Right cardiac atrium (tissue), 5 donors: ENCODE measurements around the gene ZNF280A. TPM values are rescaled to one million over a fixed set of nuclear protein-coding genes. Genes with fewer than 3 reads are reported as not detected.
"Not testable (repeated sequence)": the region's sequence is repeated elsewhere in the genome, so short reads cannot be mapped to it uniquely, and the experiment has no call there.

Experiments used
- ATAC-seq, 2 donors: fragments of 200-7000 bp; cut with Tn5 transposase; one replicate each; pipeline versions ENCODE4 v1.8.0 to v1.9.1; 2020; ENCODE audit warnings: moderate library complexity in 2 of 2, mild to moderate bottlenecking in 1 of 2
- DNase-seq, 3 donors: peaks; one replicate each; pipeline ENCODE4 v3.0.0-alpha.2; 2020
- H3K27ac ChIP-seq: one replicate; pipeline ENCODE4 v1.5.1; 2013; ENCODE audit warnings: mild to moderate bottlenecking, low read length, control low read depth, moderate library complexity
- H3K27me3 ChIP-seq: one replicate; pipeline ENCODE4 v1.6.1; 2013; ENCODE audit not compliant: control insufficient read depth, insufficient read depth
- H3K4me1 ChIP-seq: one replicate; pipeline ENCODE4 v1.6.1; 2013; ENCODE audit warnings: low read length; ENCODE audit not compliant: control insufficient read depth, insufficient read depth
- H3K4me3 ChIP-seq: one replicate; pipeline ENCODE4 v1.5.1; 2013; ENCODE audit warnings: low read length, control low read depth
- H3K9me3 ChIP-seq: one replicate; pipeline ENCODE4 v1.6.1; 2013; ENCODE audit warnings: low read length; ENCODE audit not compliant: control insufficient read depth
- WGBS: extraction: QIAGEN DNeasy Blood & Tissue Kit; methylation state at CpG from one replicate; pipeline ENCODE4 v1.1.7; 2013; 5-methylcytosine and 5-hydroxymethylcytosine counted together
- intact Hi-C, 4 donors: fragments of 100-400 bp; cut with DNase I; formaldehyde crosslinking; loops; one replicate each; pipeline versions ENCODE4 v1.11.0 to v1.14.0; 2022 to 2023
- polyA plus RNA-seq: library from polyadenylated mRNA; stranded (reverse); fragments of 200-250 nt; gene quantifications from one replicate; pipeline ENCODE4 v1.2.3, GENCODE V29; 2013
- total RNA-seq, 4 donors: library from RNA; stranded (reverse); fragmentation: NEBNext Ultra II Directional; extraction: Animal tissue kit (Norgen Biotek cat#: 25700); gene quantifications; one replicate each; pipeline ENCODE4 v1.2.1, GENCODE V29; 2021
- donor health status: healthy with polysubstance abuse.
- donor health status: DM: no; HTN: yes; CAD: no.
- donor health status: DM: no; HTN: no; CAD: no.
- donor health status: DM: no; HTN: yes; CAD: no; lungs with severe emphysema.
- donor health status: DM: yes; HTN: yes; CAD: no.

The ZNF280A gene
- total and polyA plus RNA-seq, 5 donors = not detected

- no peaks in the 10 kb centered on the region for H3K9me3 ChIP-seq
- no peak for ATAC-seq
- 92% methylated on average over 3 of the region's 3 CpGs for WGBS
- intact Hi-C loops = no loop called here
- H3K27me3 ChIP-seq = no peaks in the 10 kb centered on the region
- H3K4me3 ChIP-seq = no peak overlapping the region
- no peak overlapping the region for H3K27ac ChIP-seq
- no peaks in the 10 kb centered on the region for H3K4me1 ChIP-seq
- DNase-seq = no peak
These were observed 34.5 kb downstream of the ZNF280A start for GRCh38 chr22:22485524-22485923.

GRCh38 chr22:22484023-22484422 lies 36.0 kb downstream of the ZNF280A start:
- DNase-seq (no peak), ATAC-seq (no peak)
- Histone ChIP-seq H3K27me3 (no peaks in the 10 kb centered on the region), H3K4me3 (no peak overlapping the region), H3K9me3 (no peaks in the 10 kb centered on the region), H3K27ac (no peak overlapping the region), H3K4me1 (no peaks in the 10 kb centered on the region)
- intact Hi-C loops = no loop called here
- 95% methylated on average over 11 of the region's 11 CpGs for WGBS

- ATAC-seq = no peak
- H3K9me3 ChIP-seq = no peaks in the 10 kb centered on the region
- H3K4me3 ChIP-seq = no peak overlapping the region
- 86% methylated on average over 2 of the region's 2 CpGs for WGBS
- DNase-seq = no peak
- no peaks in the 10 kb centered on the region for H3K4me1 ChIP-seq
- H3K27me3 ChIP-seq = no peaks in the 10 kb centered on the region
- H3K27ac ChIP-seq = no peak overlapping the region
- intact Hi-C loops = no loop called here
These were observed 39.1 kb downstream of the ZNF280A start for GRCh38 chr22:22480940-22481339.

- DNase-seq (no peak), ATAC-seq (no peak)
- Histone ChIP-seq H3K9me3 (no peaks in the 10 kb centered on the region), H3K4me1 (no peaks in the 10 kb centered on the region), H3K27me3 (no peaks in the 10 kb centered on the region), H3K4me3 (no peak overlapping the region), H3K27ac (no peak overlapping the region)
- intact Hi-C loops = no loop called here
- 93% methylated on average over 5 of the region's 5 CpGs for WGBS
These were observed 40.0 kb downstream of the ZNF280A start for GRCh38 chr22:22479999-22480532.

GRCh38 chr22:22479116-22479515 lies 41.0 kb downstream of the ZNF280A start:
- intact Hi-C loops = no loop called here
- no peaks in the 10 kb centered on the region for H3K9me3 ChIP-seq
- no peak overlapping the region for H3K4me3 ChIP-seq
- DNase-seq (no peak), ATAC-seq (no peak)
- H3K27me3 ChIP-seq = no peaks in the 10 kb centered on the region
- WGBS = 93% methylated on average over 2 of the region's 2 CpGs
- no peaks in the 10 kb centered on the region for H3K4me1 ChIP-seq
- no peak overlapping the region for H3K27ac ChIP-seq

- no peaks in the 10 kb centered on the region for H3K4me1 ChIP-seq
- H3K27me3 ChIP-seq = no peaks in the 10 kb centered on the region
- no peak overlapping the region for H3K27ac ChIP-seq
- H3K4me3 ChIP-seq = no peak overlapping the region
- ATAC-seq (no peak), DNase-seq (no peak)
- H3K9me3 ChIP-seq = no peaks in the 10 kb centered on the region
- intact Hi-C loops = no loop called here
These were observed 41.6 kb downstream of the ZNF280A start for GRCh38 chr22:22478470-22478869.

- Histone ChIP-seq H3K4me3 (no peak overlapping the region), H3K9me3 (no peaks in the 10 kb centered on the region), H3K27me3 (no peaks in the 10 kb centered on the region), H3K27ac (no peak overlapping the region), H3K4me1 (no peaks in the 10 kb centered on the region)
- intact Hi-C loops = no loop called here
- DNase-seq (no peak), ATAC-seq (no peak)
- 48% methylated on average over 2 of the region's 2 CpGs for WGBS
These were observed 45.3 kb downstream of the ZNF280A start for GRCh38 chr22:22474733-22475132.

- H3K9me3 ChIP-seq, H3K27ac ChIP-seq, DNase-seq, intact Hi-C loops, H3K27me3 ChIP-seq, H3K4me3 ChIP-seq, H3K4me1 ChIP-seq, ATAC-seq: not testable (repeated sequence)
- WGBS = 86% methylated on average over 5 of the region's 5 CpGs
These were observed 49.0 kb downstream of the ZNF280A start for GRCh38 chr22:22471104-22471503.

- Histone ChIP-seq H3K27me3 (no peaks in the 10 kb centered on the region), H3K9me3 (no peaks in the 10 kb centered on the region), H3K27ac (no peak overlapping the region), H3K4me1 (no peaks in the 10 kb centered on the region), H3K4me3 (no peak overlapping the region)
- ATAC-seq (no peak), DNase-seq (no peak)
- 72% methylated on average over 2 of the region's 2 CpGs for WGBS
- intact Hi-C loops = loop anchor here in 3 of 4 donors (10.0 kb wide), 3 partner anchors 215 to 655 kb away; no protein-coding TSS in a partner anchor
These were observed 50.5 kb downstream of the ZNF280A start for GRCh38 chr22:22469527-22469926.

GRCh38 chr22:22468794-22469469 lies 51.1 kb downstream of the ZNF280A start:
- not testable (repeated sequence) for DNase-seq, H3K4me3 ChIP-seq, H3K9me3 ChIP-seq, H3K27me3 ChIP-seq, H3K27ac ChIP-seq, ATAC-seq, H3K4me1 ChIP-seq
- WGBS = 90% methylated on average over 11 of the region's 11 CpGs
- intact Hi-C loops = loop anchor here in 3 of 4 donors (10.0 kb wide), 3 partner anchors 216 to 656 kb away; no protein-coding TSS in a partner anchor

GRCh38 chr22:22467112-22467511 lies 53.0 kb downstream of the ZNF280A start:
- Histone ChIP-seq H3K9me3 (no peaks in the 10 kb centered on the region), H3K27ac (no peak overlapping the region), H3K4me3 (no peak overlapping the region), H3K4me1 (no peaks in the 10 kb centered on the region), H3K27me3 (no peaks in the 10 kb centered on the region)
- no peak for ATAC-seq
- intact Hi-C loops = loop anchor here in 3 of 4 donors (10.0 kb wide), 3 partner anchors 218 to 658 kb away; no protein-coding TSS in a partner anchor
- DNase-seq = no peak
- WGBS = 87% methylated on average over 1 of the region's 1 CpG
